HPDE6-E6E7 (cell line): Measurements from ENCODE around the gene CSTPP1.
"Not testable (repeated sequence)": the region's sequence is repeated elsewhere in the genome, so short reads cannot be mapped to it uniquely, and the experiment has no call there.

ENCODE experiments used
- DNase-seq: peaks from one replicate; pipeline ENCODE4 v3.0.0; 2011; ENCODE audit warnings: missing footprints; ENCODE audit errors: extremely low spot score

Gene CSTPP1

DNA sequence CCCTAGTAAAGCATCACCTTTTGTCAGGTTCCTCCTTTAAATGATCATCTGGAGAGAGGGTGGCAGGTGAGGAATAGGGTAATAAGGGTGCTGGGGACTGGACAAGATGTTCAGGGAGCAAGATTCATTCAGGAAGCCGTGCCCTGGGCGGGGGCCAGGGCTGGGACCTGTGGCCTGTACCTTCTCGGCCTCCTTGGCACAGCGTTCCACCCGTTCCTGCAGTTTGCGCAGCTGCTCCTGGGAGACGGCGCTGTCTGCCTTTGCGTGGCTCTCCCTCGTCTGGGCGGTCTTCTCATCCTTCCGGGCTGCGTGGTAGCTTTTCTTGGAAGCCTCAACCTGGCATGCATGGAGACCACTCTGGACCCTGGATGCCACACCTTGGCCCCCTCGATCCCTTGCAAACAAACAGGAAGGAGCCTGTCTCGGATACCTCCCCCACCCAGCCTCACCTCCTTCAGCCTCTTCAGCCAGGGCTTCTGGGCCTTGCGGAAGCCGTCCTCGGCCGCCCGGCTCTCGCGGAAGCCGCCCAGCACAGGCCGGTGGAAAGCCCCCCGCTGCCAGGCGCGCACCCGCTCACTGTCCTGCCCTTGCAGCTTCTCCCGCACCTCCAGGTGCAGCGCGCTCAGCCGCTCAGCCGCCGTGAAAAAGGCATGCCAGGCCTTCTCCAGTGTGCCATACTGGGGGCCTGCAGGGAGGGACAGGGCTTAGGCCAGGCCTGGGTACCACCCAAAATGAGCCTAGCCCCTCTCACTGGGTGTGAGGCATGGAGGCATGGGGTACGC, 243.6 kb downstream of the CSTPP1 start:
- no peak for DNase-seq

- DNase-seq = no peak
These were observed 244.7 kb downstream of the CSTPP1 start for GRCh38 chr11:47181271-47181670.

DNA sequence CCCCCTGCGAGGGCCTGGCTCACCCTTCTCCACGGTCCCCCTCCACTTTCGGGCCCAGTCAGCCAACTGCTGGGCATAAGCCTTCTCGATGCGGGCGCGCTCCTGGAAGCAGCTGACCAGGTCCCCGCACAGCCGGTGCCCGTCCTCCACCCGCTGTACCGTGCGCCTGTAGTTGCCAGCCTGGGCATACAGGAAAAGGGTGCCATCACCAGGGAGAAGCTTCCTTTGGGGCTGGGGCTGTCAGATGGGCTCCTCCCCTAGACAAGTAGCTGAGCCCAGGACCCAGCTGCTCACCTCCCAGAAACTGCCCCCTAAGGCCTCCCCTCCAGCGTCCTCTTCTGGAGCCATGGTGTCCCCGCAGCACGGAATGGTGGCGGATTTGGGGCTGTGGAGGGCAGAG, 245.8 kb downstream of the CSTPP1 start:
- DNase-seq = no peak

- DNase-seq = no peak
These were observed 246.7 kb downstream of the CSTPP1 start for GRCh38 chr11:47183031-47183856.

- DNase-seq = no peak
These were observed 247.4 kb downstream of the CSTPP1 start for GRCh38 chr11:47183969-47184368.

DNA sequence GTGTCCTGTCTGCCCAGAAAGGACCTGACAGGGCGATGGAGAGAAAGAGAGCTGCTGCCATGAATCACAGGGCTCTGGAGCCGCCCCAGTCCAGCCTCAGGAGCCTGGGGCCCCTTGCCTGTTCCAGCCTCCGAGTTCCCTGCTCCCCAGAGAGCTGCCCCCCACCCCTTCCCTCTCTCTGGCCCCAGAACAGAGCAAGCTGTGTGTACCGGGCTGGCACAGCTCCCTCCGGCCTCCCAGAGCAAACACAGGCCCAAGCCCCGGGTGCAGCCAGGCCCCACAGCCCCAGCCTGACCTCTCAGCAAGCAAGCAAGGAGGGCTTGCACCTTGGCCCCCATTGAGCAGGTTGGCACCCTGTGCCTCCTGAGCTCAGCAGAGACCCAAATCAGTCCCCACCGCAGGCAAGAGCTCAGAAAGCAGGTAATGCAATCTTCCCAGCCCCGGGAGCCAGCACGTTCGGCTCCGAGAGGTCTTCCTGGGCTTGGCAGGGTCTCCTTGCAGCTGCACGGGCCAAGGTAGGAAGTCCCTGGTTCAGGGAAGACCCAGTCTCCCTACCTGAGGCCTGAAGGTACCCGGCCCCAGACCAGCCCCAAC, 248.2 kb downstream of the CSTPP1 start:
- DNase-seq = no peak

DNA sequence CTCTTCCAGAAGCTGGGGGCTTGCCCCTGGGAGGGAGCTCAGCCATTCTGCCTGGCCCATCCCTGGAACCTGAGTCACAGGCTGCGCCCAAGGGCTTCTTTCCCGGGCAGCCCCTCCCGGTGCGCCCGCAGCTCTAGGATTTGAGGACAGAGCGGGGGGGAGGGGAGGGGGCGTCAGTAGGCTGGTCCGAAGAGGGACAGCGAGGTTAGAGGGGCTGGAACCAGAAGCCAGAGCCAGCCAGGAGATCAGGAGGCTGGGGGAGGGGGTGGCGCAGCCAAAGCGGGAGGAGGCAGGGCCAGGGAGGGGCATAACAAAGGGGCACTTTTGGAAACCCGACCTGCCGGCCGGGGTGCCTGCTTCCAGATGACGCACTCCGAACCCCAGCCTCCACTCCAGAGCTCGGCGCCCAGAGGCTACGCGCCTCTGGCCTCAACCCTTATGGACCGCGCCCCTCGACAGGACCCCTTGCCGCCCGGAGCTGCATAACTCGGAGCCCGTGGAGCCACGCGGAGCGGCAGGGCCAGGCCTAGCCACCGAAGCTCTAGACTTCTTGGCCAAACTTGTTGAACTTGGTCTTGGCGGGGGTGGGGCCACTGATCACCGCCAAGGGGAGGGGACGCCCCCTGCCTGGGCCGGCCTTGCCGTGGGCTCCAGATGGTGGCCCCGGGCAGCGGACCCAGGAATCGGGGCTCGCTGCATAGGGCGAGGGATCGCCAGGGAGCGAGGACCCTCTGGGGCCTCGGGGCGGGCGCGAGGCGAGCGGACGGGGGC, 248.9 kb downstream of the CSTPP1 start:
- peak; percentile 74 for DNase-seq

- DNase-seq = no peak
These were observed 249.6 kb downstream of the CSTPP1 start, which contains the start of gene PACSIN3 for GRCh38 chr11:47186076-47186699. Gene PACSIN3 (minus strand): TSS chr11:47186434. CDS start chr11:47182727, 3,707 bp downstream.

DNA sequence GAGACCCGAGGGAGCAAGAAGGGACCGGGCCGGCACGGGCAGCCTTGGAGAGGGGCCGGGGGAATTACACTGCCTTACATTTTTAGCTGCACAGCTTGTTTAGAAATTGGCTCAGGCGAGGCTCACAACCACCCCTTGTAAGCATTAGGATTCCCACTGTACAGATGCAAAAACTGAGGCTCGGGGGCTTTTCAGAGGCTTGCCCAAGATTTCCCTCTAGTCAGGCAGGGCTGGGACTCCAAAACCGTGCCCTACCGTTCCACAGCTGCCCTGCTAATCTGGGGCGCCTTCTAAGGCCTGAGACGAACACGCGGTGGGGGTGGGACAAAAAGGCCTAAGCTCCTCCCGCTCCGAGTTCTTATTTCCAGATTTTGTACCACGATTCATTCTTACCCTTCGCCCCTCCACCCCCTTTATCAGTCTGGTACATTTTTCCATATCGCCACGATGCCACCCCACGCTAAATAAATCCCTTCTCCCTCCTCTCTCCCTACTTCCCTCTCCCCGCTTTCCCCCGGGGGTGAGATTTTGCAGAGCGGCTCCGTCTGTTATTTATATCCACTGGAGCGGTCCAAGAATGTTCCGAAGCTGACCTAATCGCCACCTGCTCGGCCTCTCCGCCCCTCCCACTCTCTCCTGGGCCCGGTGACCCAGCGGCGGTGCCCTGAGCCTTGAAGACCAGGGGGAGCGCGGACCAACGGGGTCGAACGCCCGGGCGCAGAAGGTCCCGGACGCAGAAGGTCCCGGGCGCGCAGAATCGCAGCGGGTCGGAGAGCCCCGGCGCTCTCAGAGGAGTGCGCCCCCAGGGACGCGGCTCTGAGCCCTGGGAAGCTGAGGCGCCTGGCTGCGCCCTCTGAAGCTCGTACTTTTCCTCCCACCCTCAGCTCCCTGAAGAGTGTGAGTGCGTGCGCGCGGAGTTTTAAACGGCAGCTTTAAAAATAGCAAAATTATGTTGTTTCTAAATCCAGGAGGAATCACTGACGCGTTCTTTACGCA, 250.4 kb downstream of the CSTPP1 start:
- DNase-seq = no peak

DNA sequence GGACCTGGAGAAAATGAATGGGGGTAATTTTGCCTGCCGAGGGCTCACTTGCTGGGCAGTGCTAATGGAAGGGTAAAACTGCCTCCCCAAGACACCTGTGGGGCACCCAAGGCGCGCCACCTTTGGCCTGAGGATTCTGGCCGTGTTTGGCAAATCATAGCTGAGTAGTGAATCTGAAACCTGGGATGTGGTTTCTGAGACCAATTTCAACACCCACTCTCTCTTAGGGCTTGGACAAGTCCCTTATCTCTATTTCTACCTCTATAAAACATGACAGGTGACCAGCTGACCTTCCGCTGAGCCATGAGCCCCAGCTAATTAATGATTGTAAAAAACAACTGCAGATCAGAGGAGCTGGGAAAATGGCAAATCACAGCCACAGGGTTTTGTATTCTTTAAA, 251.2 kb downstream of the CSTPP1 start:
- no peak for DNase-seq

DNA sequence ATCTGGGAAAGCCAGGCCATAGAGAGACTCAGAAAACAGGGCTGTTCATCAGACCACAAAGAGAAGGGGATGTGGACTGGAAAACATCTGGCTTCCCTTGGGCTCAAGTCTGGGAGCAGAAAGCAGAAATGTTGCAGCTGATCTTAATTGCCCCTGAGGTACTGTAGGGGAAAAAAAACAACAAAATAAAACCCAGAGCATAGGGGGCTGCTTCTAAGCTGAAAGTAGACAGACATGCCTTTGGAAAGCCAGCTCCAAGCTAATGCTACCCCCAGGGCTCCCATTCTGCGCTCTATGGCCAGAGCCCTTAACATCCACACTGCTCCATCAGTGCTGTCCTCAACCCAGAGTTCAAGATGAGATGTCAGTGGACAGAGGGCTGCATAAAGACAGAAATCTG, 251.7 kb downstream of the CSTPP1 start:
- no peak for DNase-seq

DNA sequence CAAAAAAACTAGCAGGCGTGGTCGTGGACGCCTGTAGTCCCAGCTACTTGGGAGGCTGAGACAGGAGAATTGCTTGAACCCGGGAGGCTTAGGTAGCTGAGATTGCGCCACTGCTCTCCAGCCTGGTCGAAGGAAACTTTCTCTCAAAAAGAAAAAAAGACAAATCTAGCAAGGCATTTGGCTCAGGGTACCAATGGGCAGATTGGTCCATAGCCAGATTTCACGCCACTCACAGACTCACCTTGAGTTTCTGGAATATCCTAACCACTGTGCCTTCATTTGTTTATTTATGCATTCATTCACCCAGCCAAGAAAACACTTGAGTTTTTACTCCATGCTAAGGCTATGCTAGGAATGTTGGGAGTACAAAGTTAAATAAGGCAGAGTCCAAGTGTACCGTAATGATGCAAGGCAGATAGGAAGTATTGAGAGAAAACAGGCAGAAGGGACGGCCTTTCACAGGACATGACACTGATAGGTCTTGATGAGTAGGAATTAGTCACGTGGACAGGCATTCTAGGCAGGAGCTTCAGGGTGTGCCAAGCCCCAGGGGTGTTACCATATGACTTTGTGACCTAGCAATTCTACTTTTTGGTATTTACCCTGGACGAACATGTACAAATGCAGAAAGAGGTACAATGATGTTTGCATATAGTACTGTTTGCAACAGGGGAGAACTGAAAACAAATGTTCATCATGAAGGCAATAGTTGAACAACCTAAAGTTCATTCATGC, 252.7 kb downstream of the CSTPP1 start:
- DNase-seq = no peak

DNA sequence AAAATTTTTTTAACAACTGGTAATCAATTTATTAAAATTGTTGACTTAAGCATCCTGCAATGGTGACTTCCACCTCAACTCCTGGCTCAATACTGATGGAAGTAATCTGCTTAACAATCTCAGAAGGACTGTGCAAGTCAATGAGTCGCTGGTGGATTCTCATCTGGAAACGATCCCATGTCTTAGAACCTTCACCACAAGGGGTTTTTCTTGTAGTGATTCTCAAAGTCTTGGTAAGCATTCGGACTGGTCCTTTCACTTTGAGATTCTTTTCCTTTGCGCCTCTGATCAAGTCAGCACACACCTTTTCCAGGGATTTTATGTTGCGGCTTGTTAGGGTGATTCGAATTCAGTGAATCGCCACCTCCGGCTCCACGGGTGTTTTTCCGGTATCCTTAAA, 254.6 kb downstream of the CSTPP1 start:
- DNase-seq = not testable (repeated sequence)

- no peak for DNase-seq
These were observed 255.6 kb downstream of the CSTPP1 start for GRCh38 chr11:47192111-47192510.

DNA sequence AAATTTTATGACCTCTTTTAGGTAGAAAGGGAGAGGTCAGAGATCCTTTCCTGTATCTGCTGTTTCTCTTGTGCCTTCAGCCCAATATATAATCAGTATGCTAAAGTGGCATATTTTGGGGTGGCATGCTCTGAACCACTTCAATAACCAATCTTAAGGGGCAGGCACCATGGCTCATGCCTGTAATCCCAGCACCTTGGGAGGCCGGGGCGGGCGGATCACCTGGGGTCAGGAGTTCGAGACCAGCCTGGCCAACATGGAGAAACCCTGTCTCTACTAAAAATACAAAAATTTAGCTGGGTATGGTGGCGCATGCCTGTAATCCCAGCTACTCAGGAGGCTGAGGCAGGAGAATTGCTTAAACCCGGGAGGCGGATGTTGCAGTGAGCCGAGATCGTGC, 261.6 kb downstream of the CSTPP1 start:
- not testable (repeated sequence) for DNase-seq

DNA sequence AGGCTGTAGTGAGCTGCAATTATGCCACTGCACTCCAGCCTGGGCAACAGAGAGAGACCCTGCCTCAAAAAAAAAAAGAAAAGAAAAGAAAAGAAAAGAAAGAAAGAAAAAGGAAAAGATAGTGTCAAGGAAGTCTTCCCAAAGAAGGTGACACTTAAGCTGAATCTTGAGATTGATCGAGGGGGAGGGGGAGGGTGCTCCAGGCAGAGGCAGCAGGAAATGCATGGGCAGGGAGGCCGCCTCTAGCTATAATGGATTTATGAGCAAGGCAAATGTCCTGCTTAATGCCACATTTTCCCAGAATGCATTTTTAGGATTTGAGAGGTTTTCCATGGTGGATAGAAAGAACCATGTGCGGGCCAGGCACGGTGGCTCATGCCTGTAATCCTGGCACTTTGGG, 264.5 kb downstream of the CSTPP1 start:
- no peak for DNase-seq

GRCh38 chr11:47202576-47202975, 266.0 kb downstream of the CSTPP1 start:
- DNase-seq = no peak

- DNase-seq = peak; percentile 70
These were observed 268.1 kb downstream of the CSTPP1 start for GRCh38 chr11:47204637-47204989.

DNA sequence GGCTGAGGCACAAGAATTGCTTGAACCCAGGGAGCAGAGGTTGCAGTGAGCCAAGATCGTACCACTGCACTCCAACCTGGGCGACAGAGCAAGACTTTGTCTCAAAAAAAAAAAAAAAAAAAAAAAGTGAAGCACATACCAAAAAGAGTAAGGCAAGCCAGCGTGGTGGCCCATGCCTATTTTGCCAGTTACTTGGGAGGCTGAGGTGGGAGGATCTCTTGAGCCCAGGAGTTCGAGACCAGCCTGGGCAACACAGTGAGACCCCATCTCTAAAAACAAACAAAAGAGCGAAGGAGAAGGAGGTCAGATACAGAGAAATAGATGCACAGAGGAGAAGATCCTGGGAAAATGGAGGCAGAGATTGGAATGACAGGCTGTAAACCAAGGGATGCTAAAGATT, 270.0 kb downstream of the CSTPP1 start:
- DNase-seq = not testable (repeated sequence)
